NCI-H524 treated with DMSO at 0.1 percent for 48 hours (cell line): ENCODE results near the gene SLC25A22.
A peak's percentile ranks its signal among the peaks of the same experiment; 100 is the strongest.

Source experiments
- DNase-seq: peaks from one replicate; lab custom pipeline; 2025; lab: John Stamatoyannopoulos, UW

SLC25A22 gene

DNA sequence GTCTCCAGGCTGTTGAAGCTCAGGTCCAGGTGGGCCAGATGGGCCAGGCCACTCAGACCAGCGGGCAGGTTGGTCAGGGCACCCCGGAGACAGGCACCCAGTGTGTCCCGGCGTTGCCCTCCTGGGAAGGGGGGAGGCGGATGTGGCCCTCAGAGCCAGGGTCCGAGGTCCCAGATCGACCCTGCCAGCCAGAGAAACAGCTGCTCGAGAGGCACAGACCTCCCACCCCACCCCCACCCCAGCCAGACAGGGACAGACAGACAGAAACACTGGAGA lies 5.3 kb upstream of the SLC25A22 start:
- DNase-seq, result no peak

DNA sequence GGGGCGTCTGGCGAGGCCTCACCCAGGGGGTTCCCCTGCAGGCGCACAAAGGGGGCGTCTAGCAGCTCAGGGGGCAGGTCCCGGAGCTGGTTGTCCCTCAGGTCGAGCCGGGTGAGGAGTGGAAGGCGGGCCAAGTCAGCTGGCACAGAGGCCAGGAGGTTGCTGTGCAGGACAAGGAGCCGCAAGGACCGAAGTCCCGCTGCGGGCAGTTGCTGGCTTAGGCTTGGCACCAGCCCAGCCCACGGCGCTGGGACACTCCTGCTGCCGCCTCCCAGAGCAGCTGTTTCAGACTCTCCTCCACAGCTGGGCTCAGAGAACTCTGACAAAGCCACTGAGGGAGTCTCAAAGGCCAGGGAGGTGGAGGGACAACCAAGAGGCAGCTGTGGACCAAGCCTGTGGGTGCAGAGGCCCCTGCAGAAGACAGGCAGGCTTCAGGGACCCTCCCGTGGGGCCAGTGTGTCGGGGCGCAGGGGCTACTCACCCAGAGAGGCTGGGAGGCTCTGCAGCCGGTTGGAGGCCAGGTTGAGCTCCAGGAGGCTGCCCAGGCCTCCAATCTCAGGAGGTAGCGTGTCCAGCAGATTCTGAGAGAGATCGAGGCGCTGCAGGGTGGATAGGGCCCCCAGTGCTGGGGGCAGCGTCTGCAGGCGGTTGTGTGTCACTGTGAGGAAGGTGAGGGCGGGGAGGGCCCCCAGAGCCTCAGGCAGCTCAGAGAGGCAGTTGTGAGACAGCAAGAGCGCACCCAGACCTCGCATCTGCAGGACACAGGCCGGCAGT lies 4.8 kb upstream of the SLC25A22 start:
- no peak for DNase-seq

DNA sequence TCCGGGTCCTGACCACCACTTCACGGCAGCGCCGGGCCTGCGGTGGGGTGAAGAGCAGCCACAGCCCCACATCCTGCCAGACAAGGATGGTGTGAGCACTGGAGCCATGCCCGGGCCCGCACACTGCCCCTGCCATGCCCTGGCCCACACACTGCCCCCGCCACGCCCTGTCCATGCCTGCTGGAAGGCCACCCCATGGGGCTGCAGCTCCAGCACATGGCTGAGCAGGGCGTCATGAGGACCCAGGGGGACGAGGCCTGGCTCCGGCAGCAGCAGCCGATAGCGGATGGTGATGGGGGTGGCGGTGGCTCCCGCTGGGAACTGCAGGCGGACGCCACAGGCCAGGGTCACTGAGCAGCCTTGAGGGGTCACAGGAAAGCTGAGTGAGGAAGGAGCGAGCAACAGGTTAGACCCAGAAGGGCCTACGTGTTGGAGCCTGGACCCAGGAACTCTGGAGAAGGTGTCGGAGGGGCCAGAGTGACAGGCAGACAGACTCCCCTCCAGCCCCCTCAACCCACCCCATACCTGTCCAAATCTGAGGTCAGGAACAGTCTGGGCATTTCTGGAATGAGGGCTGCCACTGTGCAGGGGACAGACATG lies 4.0 kb upstream of the SLC25A22 start:
- no peak for DNase-seq

DNA sequence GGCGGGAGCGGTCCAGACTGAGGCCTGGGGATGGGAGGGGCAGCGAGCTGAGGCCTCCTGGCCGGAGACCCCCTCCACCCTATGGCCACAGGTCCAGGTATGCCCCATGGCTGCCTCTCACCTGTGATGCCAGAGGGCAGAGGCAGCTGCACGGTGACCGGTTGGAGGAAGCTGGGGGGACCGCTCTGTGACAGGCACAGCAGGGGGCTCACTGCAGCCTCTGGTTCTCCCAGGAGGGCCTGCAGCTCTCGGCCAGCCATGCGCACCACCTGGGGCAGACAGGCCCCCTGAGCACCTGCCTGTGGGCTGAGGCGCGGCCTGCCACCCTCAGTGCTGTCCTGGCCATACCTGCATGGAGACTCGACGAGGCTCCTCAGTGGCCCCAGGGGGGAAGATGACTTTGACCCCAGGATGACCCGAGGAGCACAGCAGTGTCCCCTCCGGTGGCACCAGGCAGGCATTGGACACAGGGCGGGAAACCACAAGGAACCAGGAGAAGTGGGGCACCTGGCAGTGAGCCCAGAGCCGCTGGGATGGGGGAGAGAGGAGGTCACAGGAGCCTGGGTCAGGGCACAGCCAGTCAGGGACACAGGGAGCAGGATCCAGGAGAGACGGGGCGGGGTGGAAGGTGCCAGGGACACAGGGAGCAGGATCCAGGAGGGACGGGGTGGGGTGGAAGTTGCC lies 3.2 kb upstream of the SLC25A22 start:
- DNase-seq, result no peak

DNA sequence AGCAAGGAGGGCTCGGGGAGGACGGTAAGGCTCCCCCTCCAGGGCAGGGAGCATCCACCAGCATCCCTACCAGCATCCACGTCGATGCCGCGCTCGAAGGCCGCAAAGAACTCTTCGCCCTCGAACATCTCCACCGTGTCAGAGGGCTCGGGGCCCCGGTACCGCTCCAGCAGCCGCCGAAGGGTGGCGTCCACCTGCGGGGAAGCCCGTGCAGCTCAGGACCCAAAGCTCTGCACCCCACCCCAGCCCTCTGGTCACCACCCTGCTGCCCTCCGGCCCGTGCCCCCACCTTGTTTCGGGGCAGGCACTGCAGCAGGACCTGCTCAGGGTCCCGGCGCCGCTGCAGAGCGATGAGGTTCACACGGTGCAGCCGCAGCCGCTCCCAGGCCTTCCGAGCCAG lies 2.4 kb upstream of the SLC25A22 start:
- no peak for DNase-seq

DNA sequence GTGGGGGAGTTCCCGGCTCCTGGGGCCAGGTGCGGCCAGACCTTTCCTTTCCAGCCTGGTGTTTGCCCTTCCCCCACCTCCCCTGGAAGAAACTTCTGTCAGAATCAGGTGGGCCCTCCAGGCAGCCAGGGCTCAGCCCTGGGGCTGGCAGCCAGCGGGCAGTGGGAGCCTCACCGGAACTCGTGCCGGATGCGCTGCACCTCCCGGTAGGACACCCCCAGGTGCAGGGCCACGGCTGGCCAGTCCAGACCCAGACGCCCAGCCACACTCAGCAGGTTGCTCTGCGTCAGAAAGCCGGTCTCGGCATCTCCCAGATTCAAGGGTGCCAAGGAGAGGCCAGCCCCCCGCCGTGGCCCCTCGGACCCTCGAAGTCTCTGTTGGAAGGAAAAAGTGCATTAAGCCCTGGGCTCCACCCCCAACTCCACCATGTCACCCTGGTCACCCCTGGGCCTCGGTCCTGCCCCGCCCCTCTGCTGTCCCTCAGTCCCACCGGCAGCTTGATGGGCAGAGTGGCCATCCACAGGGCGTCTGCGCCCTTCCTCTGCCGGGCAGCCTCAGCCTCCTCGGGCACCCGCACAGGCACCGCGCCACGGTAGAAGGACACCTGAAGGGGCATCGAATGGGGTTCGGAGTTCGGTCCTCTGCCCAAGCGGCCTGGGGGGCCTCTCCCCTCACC lies 1.7 kb upstream of the SLC25A22 start:
- no peak for DNase-seq

DNA sequence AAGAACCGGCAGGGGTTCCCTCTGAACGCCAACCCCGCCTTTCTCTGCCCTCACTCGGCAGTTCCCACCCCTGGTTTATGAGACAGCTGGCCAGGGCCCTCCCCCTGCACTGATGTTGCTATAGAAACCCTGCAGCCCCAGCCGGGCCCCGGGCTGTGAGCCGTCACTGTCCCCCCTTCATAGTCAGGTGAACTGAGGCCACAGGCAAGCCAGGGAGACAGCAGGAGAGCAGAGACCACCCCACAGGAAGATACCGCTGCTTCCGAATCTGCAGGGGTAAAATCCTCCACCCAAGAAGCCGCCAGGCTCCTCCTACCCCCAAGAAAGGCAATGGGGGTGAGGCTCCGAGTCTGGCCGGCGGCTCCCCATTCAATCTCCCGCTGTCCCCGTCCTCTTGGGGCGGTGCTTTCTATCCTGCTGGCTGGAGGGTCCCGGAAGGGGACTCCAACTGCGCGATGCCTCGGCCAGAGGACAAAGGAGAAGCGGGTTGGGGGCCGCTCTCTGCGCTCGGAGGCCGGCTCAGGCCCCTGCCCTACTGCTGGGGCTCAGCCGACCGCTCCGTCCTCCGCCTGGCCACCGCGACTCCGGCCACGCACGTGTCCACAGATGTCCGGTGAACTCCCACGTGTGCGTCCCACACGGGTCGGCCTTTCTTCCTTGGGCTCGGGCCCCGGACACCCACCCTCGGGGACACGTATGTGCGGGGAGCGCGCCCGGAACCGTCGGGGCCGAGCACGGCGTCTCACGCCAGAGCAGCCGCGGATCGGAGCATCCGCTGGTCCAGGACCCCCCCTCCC lies 587 bp downstream of the SLC25A22 start:
- peak; percentile 27 for DNase-seq

DNA sequence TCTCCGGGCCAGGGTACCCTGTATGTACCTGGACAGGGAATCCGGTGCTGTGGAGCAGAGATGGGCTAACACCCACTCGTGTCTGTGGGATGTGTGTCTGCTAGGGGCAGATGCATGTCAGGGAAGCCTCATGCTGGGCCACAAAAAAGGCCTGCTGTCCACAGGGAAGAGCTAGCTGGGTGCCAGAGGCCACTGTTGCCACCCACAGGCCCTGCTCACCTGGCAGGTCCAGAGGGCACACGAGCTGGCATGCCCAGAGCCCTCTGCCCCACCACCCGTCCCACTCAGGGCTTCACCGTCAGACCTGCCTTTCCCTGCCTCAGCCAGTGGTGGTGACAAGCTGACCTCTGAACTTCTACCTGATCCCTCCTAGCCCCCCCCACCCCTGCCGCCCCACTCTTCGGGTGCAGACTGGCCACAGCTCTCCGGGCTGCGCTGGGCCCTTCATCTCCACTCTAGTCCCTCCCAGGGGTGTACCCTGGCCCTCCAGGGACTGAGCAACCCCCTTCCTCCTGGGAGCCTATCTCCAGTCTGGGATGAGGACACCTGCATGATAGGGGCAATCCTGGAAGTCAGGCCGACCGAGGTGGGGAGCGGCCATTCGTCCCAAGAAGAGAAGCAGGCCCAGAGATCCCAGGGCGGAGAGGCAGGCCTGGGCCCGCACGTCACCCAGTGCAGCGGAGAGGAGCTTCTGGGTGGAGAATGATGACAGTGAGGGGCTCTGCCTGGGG lies 1.4 kb downstream of the SLC25A22 start:
- DNase-seq, result no peak

DNA sequence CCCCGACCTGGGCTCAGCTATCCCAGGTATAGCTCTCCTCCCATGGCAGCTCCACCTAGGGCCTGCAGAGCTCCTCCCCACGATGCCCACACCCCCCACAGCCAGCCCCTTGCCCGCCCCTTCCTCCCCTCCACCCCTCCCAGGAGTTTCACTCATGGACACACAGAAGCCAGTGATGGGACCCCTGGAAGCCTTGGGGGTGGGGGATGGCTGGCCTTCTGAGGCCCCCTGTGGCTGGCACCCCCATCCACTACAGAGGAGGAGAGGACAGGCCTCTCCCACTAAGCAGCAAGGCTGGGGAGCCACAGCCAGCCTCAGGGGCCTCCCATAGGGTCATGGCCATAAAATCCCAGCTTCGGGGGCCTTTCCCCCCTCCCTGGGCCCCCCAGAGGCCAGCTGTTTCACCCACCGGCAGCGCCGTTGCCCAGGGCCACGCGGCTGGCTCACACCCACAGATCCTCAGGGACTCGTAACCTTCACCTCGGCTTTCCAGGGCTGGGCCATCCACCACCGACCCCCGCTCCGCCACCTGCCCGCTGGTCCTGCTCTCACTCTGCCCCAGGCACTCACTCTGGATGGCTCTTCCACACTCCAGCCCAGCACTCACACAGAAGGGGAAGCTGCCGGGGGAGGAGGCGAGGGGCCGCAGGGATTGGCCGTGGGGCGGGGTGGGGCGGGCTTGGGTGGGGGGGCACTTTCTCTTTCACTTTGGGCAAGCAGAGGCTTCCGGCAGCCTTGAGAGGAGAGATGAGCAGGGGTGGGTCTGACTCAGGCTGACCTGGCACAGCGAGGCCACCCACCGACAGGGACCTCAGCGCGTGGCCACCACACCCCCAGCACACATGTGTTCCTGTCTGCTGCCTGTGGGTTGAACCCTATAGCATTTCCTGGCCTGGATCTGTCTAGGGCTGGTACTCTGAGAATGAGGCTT lies 2.2 kb downstream of the SLC25A22 start:
- DNase-seq, result no peak

DNA sequence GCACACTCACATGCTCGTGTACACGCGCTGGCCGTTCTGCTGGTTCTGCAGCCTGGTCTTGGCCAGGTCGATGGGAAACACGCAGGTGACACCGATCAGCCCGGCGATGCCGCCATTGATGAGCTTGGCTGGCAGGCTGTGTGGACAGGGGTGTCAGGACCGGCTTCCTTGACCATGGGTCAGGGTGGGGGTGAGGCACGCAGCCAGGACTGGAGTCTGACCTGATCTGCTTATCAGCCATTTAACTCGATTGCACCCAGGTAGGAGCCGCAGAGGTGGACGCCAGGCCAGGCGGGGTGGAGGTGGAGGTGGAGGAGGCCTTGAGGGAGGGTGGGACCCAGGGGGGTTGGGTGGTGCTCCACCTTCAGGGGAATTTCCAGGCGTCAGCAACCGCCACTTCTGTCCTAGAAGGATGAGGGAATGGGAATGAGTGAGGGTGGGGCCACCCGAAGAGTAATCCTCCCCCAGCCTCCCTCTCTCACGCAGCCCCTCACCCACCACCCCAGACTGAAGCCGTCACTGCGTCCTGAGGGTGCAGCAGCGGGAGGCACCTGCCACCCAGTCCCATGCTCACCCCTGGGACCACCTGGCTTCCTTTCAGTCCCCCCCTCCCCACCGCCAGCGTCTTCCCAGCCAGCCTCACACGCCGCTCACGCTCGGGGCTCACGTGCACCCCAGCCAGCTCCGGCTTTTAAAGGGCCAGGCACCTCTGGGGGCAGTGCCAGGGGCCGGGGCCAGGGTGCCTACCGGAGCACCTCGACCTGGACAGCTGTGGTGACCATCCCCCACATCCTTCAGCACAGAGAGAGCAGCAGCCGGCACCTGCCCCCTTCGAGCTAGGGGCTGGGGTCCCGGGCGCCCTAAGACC lies 3.1 kb downstream of the SLC25A22 start:
- DNase-seq, result no peak

DNA sequence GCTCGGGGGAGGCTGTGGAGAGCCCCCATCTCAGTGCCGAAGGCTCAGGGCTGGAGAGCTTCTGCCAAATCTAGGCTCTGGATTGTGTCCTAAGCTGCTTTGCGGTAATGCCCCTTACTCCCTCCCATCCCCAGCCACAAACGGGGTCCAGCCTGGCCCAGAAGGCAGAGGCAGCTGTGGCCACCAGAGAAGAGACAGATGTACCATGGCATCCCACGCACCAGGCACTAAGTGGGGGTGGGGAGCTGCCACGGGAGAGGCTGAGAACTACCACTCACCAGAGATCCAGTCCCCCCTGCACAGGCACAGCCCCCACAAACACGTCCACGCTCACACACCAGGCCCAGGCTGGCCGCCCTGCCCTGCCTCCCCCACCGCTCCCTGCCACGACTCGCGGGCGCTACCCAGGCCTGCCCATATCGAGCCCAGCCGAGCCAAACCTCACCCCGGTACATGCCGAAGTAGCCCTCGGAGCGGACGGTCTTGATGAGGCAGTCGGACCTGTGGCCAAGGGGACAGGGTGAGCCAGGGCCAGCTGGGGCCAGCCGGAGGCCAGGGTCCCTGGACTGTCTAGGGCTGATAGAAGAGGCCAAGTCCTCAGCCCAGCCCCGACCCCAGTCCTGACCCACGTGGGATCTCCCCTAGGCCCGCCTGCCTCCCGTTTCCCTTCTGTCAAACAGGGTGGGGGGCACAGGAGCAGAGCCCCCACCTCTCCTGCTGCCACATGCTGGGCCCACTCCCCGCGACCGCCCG lies 3.9 kb downstream of the SLC25A22 start:
- DNase-seq, result no peak

DNA sequence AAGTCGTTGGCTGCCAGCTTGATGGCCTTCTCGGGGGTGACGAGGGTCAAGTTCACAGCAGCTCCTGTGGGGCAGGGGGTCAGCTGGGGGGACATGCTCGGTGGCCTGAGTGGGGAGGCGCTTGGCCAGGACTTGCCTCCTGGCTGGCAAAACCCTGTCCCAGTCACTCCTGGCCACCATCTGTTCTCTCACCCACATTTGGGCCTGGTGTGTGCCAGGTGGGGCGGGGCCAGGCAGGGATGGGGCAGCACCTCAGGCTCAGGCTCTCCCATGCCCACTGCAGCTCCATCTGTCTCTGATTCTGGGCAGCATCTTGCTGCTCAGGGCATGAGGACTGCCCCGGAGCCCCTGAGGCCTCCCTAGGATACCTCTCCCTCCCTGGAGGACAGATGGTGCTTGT lies 4.5 kb downstream of the SLC25A22 start:
- DNase-seq, result peak; percentile 59

DNA sequence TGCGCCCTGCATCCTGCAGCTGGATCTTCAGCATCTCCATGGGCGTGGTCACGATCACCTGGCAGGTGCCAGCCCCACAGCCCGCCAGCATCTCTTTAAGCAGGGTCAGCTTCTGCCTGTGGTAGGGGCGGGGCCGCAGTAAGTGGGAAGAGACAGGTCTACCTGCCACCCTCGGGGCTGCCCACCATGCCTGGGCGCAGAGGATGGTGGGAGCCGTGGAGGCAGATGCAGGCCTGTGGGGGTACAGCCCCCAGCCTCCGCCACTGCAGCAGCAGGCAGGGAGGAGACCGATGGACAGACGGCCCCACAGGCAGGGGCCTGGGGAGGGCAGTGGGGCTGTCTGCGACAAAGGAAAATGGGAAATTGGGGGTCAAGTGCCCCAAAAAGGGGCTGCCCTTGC lies 5.2 kb downstream of the SLC25A22 start:
- DNase-seq, result no peak

DNA sequence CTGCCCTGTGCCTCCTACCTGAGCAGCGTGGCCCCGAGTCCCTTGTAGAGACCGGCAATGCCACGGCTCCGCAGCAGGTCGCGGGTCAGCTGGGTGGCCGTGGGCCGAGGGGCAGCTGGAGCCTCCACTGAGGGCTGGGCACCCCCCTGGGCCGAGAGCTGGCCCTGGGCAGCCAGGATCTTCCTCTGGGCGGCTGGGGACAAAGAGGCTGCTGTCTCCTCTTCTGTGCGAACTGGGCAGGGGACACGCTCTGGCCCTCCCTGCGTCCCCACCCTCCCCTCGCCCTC lies 5.6 kb downstream of the SLC25A22 start:
- DNase-seq, result no peak

DNA sequence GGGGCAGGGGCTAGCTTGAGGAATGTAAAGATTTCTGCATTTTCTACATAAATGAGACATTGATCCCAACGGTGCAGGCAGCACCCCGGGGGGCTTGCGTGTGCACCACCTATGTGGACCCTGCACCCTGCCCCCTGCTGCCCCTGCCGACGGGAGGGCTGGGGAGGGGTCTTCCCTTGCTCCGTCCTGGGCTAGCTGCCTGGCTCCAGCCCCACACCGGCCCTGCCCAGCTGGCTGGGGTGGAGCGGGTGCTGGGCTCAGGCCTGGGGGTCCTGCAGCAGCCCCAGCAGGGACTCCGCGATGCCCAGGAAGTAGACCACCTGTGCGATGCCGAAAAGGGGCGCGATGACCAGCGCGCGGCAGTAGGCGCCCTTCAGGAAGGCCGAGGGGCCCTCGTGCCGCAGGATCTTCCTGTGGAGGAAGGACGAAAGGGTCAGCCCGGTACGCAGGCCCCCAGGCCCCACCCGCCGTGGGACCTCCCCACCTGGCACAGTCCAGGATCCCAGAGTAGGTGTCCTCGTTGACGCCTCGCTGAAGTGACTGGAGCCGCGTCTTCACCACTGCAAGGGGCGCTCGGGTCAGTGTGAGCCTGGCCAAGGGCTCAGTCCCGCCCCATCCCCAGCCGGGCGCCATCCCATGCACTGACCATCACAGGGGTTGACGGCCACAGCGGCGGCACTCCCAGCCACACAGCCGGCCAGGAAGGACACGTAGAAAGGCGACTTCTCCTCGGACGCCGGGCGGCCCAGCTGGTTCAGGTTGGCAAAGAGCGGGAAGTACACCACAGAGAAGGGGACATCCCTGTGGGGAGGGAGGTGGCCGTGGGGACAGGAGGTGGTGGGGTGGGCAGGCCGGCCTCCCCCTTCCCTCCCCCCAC lies 6.2 kb downstream of the SLC25A22 start:
- no peak for DNase-seq

DNA sequence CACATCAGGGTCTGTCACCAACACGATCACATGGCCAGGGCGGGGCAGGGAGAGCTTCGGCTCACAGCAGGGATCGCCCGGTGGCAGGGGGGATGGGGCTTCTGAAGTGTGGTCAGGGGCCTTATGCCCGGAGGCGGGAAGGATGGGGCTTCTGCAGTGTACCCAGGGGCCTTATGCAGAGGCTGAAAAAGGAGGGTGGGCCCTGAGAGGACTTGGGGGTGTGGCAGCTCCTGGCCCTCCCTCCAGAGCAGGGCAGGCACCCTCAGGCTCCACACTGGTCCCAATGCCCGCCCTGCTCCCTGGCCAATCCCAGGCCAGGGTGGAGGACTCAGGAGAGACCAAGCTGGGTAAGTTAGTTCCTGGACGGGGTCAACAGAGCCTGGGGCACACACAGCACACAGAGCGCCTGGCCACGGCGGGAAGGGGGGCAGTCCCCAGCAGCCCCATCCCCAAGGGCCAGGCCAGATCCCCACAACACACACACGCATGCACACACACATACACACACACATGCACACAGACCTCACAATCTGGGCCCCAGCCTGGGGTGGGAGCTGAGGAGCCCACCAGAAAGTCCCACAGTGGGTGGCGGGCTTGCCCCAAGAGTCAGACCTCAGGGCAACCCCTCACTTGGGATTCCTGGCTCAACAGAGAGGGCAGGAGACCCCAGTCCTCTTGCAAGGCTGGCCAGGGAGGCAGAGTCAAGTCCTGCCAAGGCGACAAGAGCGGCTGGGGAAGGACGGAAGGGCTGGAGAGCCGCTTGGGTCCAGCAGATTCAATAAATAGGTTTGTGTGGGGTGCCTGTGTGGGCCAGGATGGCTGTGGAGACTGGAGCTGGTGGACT lies 7.1 kb downstream of the SLC25A22 start:
- DNase-seq, result no peak

DNA sequence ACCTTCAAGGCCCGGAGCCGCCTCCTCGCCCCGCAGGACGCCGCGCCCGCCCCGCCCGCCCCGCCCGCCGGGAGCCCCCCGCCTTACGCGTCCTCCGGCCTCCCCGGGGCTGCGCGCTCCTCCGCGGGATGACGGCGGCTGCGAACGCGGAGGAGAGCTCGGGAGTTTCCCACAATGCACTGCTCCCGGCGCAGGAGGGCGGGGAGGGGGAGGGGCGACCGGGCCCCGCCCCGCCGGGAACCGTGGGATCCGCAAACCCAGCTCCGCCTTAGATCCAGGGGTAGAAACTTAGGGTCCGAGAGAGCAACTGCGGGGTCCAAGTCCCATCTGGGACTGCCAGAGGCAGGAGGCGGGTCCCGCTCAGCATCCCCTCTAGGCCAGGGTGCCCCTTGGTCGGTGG lies 8.1 kb downstream of the SLC25A22 start, which contains the start of gene CEND1:
TSS of gene CEND1 (minus strand) at position 148 of the 400 bp plus-strand sequence. CDS start 1,514 bp downstream, outside the sequence.
- DNase-seq, result no peak
